Prostate gland (tissue), 2 donors: ENCODE results near the gene DNASE1L2. TPM values are rescaled to one million over a fixed set of nuclear protein-coding genes. Genes with fewer than 3 reads are reported as not detected.

Experiments
- DNase-seq: peaks from one replicate; pipeline ENCODE4 v3.0.0-alpha.2; 2019; ENCODE audit warnings: low spot score
- H3K27ac ChIP-seq, 2 donors: fragments of 200-600 bp; sonication (generic); 2 replicates each; pipeline ENCODE4 v1.5.1; 2017 to 2019
- H3K27me3 ChIP-seq: fragments of 200-600 bp; sonication (generic); replicated peaks from 2 replicates; pipeline ENCODE4 v1.5.1; 2019; ENCODE audit not compliant: insufficient read depth
- H3K36me3 ChIP-seq, 2 donors: fragments of 200-600 bp; sonication (generic); 1 replicate in 1 of 2; 2 replicates in 1 of 2; pipeline versions ENCODE4 v1.5.1 to v1.8.1; 2017 to 2019
- H3K4me1 ChIP-seq: fragments of 200-600 bp; sonication (generic); replicated peaks from 2 replicates; pipeline ENCODE4 v1.5.1; 2019
- H3K4me3 ChIP-seq, 2 donors: fragments of 200-600 bp; sonication (generic); 2 replicates each; pipeline ENCODE4 v1.5.1; 2017 to 2019
- H3K9me3 ChIP-seq: fragments of 200-600 bp; sonication (generic); 2 replicates; pipeline ENCODE4 v1.5.1; 2017
- CTCF ChIP-seq, 4 experiments: fragments of 200-600 bp in 2 of 4; fragments of 450-650 bp in 2 of 4; sonication (generic) in 2 of 4; IDR thresholded peaks; 1 replicate in 3 of 4; 2 replicates in 1 of 4; pipeline ENCODE4 v1.5.1; 2016 to 2019; ENCODE audit warnings: antibody characterized with exemption in 4 of 4, mild to moderate bottlenecking in 2 of 4, moderate library complexity in 2 of 4
- POLR2A ChIP-seq: fragments of 450-650 bp; IDR thresholded peaks from one replicate; pipeline ENCODE4 v1.6.1; 2016; ENCODE audit warnings: antibody characterized with exemption, mild to moderate bottlenecking
- POLR2AphosphoS5 ChIP-seq: sonication (generic); formaldehyde crosslinking; IDR thresholded peaks from one replicate; pipeline ENCODE4 v1.6.1; 2017; ENCODE audit warnings: antibody characterized with exemption
- WGBS: methylation state at CpG from one replicate; pipeline ENCODE4 v1.1.5; 2018; 5-methylcytosine and 5-hydroxymethylcytosine counted together
- intact Hi-C: fragments of 100-400 bp; cut with DNase I; formaldehyde crosslinking; loops from one replicate; pipeline ENCODE4 v1.14.2; 2022
- microRNA counts, 2 donors: library from miRNA; unstranded; fragments of <30 nt; microRNA quantifications; one replicate each; lab custom pipeline; 2016 to 2017
- microRNA-seq: library from miRNA; unstranded; fragments of <30 nt; microRNA quantifications from one replicate; pipeline ENCODE4, GENCODE V29; 2016
- small RNA-seq, 2 donors: library from RNA; depleted of rRNA; stranded (forward); fragments of <200 nt; gene quantifications; one replicate each; pipeline ENCODE3, GENCODE V24; 2016
- total RNA-seq, 2 donors: library from RNA; depleted of rRNA; stranded (reverse); fragments of >200 nt; gene quantifications; one replicate each; pipeline ENCODE4 v1.1.0, GENCODE V29; 2016

Gene DNASE1L2
- total RNA-seq, 2 donors from 2014 or later, result 0.77 to 4.6 TPM

GRCh38 chr16:2285731-2286191 lies 49.5 kb downstream of the DNASE1L2 start:
- Histone ChIP-seq H3K27ac (no peak overlapping the region), H3K4me1 (no peaks in the 10 kb centered on the region), H3K4me3 (no peak overlapping the region), H3K9me3 (no peaks in the 10 kb centered on the region), H3K36me3 (no peaks in the 10 kb centered on the region), H3K27me3 (no peaks in the 10 kb centered on the region)
- no peak for DNase-seq
- intact Hi-C loops, result no loop called here
- TF ChIP-seq POLR2AphosphoS5, result no peak
- TF ChIP-seq POLR2A, result no peak
- TF ChIP-seq CTCF (IDR thresholded peaks at IDR 0.05), result no peak
- 73% methylated on average over 13 of the region's 13 CpGs for WGBS

GRCh38 chr16:2286550-2286949 lies 50.3 kb downstream of the DNASE1L2 start:
- WGBS, result 79% methylated on average over 17 of the region's 17 CpGs
- TF ChIP-seq POLR2A, result no peak
- no peak for TF ChIP-seq POLR2AphosphoS5
- no peak for TF ChIP-seq CTCF (IDR thresholded peaks at IDR 0.05)
- no peaks in the 10 kb centered on the region for H3K4me1 ChIP-seq
- H3K27me3 ChIP-seq, result no peaks in the 10 kb centered on the region
- H3K9me3 ChIP-seq, result no peaks in the 10 kb centered on the region
- intact Hi-C loops, result no loop called here
- DNase-seq, result no peak
- no peak overlapping the region for H3K4me3 ChIP-seq
- H3K36me3 ChIP-seq, result no peaks in the 10 kb centered on the region
- no peak overlapping the region for H3K27ac ChIP-seq

- TF ChIP-seq POLR2A (no peak), POLR2AphosphoS5 (no peak), CTCF (IDR thresholded peaks at IDR 0.05) (no peak)
Measured at GRCh38 chr16:2287916-2288547, 51.8 kb downstream of the DNASE1L2 start.

More at GRCh38 chr16:2287916-2288547, 51.8 kb downstream of the DNASE1L2 start:
- H3K4me1 ChIP-seq, result no peaks in the 10 kb centered on the region
- H3K4me3 ChIP-seq, result no peak overlapping the region
- 82% methylated on average over 35 of the region's 35 CpGs for WGBS
- H3K27me3 ChIP-seq, result no peaks in the 10 kb centered on the region
- no peaks in the 10 kb centered on the region for H3K9me3 ChIP-seq
- H3K27ac ChIP-seq, result no peak overlapping the region
- intact Hi-C loops, result no loop called here
- no peaks in the 10 kb centered on the region for H3K36me3 ChIP-seq
- no peak for DNase-seq

MicroRNA genes within 50 kb of the gene (microRNA counts, 767-probe panel; counts per million panel counts)
- microRNA hsa-miR-940 (lab: Ali Mortazavi, UCI), result 431 to 1,117 counts per million in 2 donors

Small RNA genes within 50 kb of the gene (microRNA-seq; reads per million reads assigned to microRNA genes)
- gene MIR3677 (not detected), gene MIR4717 (not detected)

Small RNA genes within 50 kb of the gene (small RNA-seq; reads per million reads assigned to genes)
- gene MIR3677, result 0 reads per million in 2 donors
- gene MIR4717, result 0 reads per million in 2 donors

Other genes with a start within 250 kb of the DNASE1L2 start
- 10 to 100 TPM in 1 of 2 donors, 1 to 10 TPM in 1; 4.0 to 16.1 TPM for gene SYNGR3, start 246.5 kb upstream of the DNASE1L2 start, total RNA-seq
- gene ZNF598, start 226.6 kb upstream of the DNASE1L2 start, total RNA-seq, result 10 to 100 TPM; 30.7 to 74.3 TPM
- gene NPW, start 216.7 kb upstream of the DNASE1L2 start, total RNA-seq, result 1 to 10 TPM; 1.8 to 3.6 TPM
- gene NHERF2, start 209.5 kb upstream of the DNASE1L2 start, total RNA-seq, result 100 to 1,000 TPM; 118 to 170 TPM
- 10 to 100 TPM; 16.4 to 24.9 TPM for gene NTHL1, start 188.6 kb upstream of the DNASE1L2 start, total RNA-seq
- 100 to 1,000 TPM in 1 of 2 donors, 10 to 100 TPM in 1; 86.3 to 168 TPM for gene TSC2, start 188.5 kb upstream of the DNASE1L2 start, total RNA-seq
- gene PKD1, start 100.5 kb upstream of the DNASE1L2 start, total RNA-seq, result 100 to 1,000 TPM; 205 to 349 TPM
- 1 to 10 TPM; 1.8 to 5.1 TPM for gene RAB26, start 87.8 kb upstream of the DNASE1L2 start, total RNA-seq
- 10 to 100 TPM; 40.0 to 51.5 TPM for gene TRAF7, start 80.7 kb upstream of the DNASE1L2 start, total RNA-seq
- gene CASKIN1, start 39.8 kb upstream of the DNASE1L2 start, total RNA-seq, result 1 to 10 TPM in 1 of 2 donors, under 1 TPM in 1; 0.77 to 5.3 TPM
- 100 to 1,000 TPM in 1 of 2 donors, 10 to 100 TPM in 1; 55.9 to 110 TPM for gene MLST8, start 31.0 kb upstream of the DNASE1L2 start, total RNA-seq
- gene BRICD5, start 25.6 kb upstream of the DNASE1L2 start, total RNA-seq, result 10 to 100 TPM; 18.4 to 26.2 TPM
- gene PGP, start 21.6 kb upstream of the DNASE1L2 start, total RNA-seq, result 10 to 100 TPM; 12.7 to 23.7 TPM
- 10 to 100 TPM; 38.7 to 69.1 TPM for gene E4F1, start 12.9 kb upstream of the DNASE1L2 start, total RNA-seq
- gene ECI1, start 15.1 kb downstream of the DNASE1L2 start, total RNA-seq, result 10 to 100 TPM; 48.5 to 87.0 TPM
- gene RNPS1, start 31.7 kb downstream of the DNASE1L2 start, total RNA-seq, result 100 to 1,000 TPM; 163 to 241 TPM
- 10 to 100 TPM in 1 of 2 donors, 1 to 10 TPM in 1; 8.2 to 24.7 TPM for gene ABCA3, start 104.3 kb downstream of the DNASE1L2 start, total RNA-seq
- 1 to 10 TPM; 7.3 to 8.0 TPM for gene CCNF, start 193.0 kb downstream of the DNASE1L2 start, total RNA-seq
- 10 to 100 TPM in 1 of 2 donors, 1 to 10 TPM in 1; 3.0 to 12.1 TPM for gene TEDC2, start 223.7 kb downstream of the DNASE1L2 start, total RNA-seq
- gene NTN3, start 234.9 kb downstream of the DNASE1L2 start, total RNA-seq, result 1 to 10 TPM in 1 of 2 donors, not detected in 1; 1.4 TPM
- 10 to 100 TPM; 22.4 to 26.2 TPM for gene TBC1D24, start 238.7 kb downstream of the DNASE1L2 start, total RNA-seq